A673 (cell line): ENCODE results near the gene TAF5L.

ENCODE experiments used
- EZH2 ChIP-seq: fragments of 200-600 bp; sonication (generic); IDR thresholded peaks from 2 replicates; pipeline ENCODE4 v1.6.1; 2017; ENCODE audit warnings: borderline replicate concordance, low read depth, mild to moderate bottlenecking, mixed read lengths, antibody characterized with exemption, low read length; ENCODE audit not compliant: poor library complexity, severe bottlenecking
- TF ChIP-seq, protein P1 (sequence below): fragments of 300-800, 200-600 bp; sonication (generic); conservative IDR thresholded peaks from 2 replicates; pipeline ENCODE4 v1.5.1; 2017; ENCODE audit warnings: low read depth, mild to moderate bottlenecking, antibody characterized with exemption, low read length, moderate library complexity, mixed read lengths

DNA sequence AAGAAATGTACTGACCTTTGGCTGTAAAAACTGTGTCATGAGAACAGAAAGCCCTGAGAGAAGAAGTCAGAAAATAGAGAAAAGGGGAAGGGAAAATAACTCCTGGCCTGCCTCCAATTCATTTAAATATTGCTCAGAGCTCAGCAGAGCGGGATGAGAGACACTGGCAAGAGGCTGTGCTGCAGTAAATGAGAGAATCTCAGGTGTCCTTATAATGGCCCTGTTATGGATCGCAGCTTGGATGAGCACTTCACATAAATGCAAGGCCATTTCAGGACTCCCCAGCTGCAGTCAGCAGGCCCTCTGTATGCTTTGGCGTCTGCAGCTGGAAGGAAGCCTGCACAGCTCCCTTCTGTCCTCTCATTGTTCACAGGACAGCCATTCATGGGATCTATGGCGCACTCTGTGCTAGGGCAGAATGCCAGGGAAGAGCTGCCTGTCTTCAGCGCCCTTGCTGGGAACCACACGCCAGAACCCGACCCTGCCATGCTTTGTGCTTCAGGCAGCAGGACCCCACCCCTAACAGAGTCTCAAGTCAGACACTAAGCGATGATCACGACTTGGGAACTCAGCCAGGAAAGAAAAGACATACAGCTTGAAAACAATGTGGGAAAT is 46.8 kb downstream of the TAF5L start:
- TF ChIP-seq EZH2 = no peak
- TF ChIP-seq, protein P1, sequence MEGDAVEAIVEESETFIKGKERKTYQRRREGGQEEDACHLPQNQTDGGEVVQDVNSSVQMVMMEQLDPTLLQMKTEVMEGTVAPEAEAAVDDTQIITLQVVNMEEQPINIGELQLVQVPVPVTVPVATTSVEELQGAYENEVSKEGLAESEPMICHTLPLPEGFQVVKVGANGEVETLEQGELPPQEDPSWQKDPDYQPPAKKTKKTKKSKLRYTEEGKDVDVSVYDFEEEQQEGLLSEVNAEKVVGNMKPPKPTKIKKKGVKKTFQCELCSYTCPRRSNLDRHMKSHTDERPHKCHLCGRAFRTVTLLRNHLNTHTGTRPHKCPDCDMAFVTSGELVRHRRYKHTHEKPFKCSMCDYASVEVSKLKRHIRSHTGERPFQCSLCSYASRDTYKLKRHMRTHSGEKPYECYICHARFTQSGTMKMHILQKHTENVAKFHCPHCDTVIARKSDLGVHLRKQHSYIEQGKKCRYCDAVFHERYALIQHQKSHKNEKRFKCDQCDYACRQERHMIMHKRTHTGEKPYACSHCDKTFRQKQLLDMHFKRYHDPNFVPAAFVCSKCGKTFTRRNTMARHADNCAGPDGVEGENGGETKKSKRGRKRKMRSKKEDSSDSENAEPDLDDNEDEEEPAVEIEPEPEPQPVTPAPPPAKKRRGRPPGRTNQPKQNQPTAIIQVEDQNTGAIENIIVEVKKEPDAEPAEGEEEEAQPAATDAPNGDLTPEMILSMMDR = no peak
